Colon (tissue), 2 donors: ENCODE results near the gene UNC13B.
"Not testable (repeated sequence)": the region's sequence is repeated elsewhere in the genome, so short reads cannot be mapped to it uniquely, and the experiment has no call there.

Source experiments
- FAIRE-seq: peaks from 2 replicates; lab custom pipeline; 2012; peaks lifted over from hg19 to GRCh38; lab: Jason Lieb, UNC
- donor health status: control.
- donor health status: control.

UNC13B gene

DNA sequence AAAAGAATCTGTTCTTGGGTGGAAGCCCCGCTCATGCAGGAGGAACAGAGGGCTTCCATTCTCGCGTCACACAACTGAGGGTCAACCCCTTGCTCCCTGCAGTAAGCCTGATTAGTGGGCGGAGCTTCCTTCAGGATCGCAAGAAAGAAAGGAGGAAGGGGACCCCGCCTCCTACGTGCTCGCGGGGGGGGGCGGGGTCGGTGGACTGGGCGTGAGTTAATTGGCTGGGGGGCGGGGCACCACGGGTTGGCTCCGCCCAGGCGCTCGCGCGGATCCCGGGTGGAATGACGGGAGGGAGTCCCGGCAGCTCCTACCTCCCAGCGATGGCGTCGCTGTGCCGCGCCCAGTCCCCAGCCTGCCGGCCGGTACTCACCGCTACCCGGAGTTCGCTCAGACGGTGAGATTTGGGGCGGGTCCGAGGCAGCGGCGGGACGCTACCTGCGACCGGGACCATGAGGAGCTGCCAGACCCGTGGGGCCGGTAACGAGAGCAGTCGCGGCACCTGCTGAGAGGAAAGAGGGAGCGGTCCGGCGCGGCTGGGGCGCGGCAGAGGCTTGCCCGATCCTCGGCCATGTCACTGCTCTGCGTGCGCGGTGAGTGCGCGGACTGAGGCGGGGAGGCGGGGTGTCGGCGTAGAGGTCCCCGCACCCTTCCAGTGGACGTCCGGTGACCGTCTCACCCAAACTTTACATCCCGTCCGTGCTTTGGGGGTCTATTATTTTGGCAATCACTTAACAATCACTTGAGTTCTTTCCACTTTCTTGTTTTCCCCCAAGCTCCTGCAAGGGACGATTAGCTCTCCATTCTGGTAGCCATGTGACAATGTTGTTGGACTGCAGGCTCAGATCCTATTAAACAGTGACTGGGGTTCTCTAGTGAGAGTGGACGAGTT, at the start of gene UNC13B:
TSS of gene UNC13B (plus strand) at position 297 of the 892 bp plus-strand sequence. CDS start at position 572, 275 bp downstream.
- FAIRE-seq = no peak

DNA sequence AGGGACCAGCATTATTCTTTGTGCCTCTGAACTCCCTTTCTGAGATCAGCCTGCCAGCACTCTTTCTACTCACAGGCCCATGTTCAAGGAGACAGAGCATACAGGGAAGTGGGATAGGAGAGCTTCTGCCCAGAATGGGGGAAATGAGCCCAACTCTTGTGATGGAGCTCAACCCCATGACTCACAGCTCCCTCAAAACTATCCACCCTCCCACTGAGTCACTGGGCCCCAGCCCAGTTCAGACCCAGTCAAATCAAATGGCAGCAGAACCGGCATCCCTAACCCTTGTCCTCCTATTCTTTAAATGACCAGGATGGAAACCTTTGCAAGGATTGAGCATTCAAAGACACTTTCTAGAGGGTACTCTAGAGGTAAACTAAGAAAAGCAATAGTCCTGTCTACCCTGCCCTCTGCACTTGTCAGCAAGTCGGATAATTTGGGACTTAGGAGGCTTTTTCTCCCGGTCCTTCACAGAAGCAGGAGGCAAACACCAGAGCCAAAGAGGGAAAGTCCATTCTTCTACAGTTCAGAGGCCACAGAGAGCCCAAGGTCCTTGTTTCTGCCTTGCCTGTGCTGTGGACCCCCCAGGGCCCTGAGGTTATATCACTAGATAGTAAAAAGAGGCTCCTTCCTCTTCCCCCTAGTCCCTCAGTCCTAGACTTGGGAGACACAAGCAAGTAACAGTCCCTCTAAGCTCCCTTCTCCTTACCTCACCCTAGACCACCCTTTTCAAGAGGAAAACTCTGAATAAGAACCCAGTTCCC, 49.4 kb upstream of the UNC13B start:
- no peak for FAIRE-seq

DNA sequence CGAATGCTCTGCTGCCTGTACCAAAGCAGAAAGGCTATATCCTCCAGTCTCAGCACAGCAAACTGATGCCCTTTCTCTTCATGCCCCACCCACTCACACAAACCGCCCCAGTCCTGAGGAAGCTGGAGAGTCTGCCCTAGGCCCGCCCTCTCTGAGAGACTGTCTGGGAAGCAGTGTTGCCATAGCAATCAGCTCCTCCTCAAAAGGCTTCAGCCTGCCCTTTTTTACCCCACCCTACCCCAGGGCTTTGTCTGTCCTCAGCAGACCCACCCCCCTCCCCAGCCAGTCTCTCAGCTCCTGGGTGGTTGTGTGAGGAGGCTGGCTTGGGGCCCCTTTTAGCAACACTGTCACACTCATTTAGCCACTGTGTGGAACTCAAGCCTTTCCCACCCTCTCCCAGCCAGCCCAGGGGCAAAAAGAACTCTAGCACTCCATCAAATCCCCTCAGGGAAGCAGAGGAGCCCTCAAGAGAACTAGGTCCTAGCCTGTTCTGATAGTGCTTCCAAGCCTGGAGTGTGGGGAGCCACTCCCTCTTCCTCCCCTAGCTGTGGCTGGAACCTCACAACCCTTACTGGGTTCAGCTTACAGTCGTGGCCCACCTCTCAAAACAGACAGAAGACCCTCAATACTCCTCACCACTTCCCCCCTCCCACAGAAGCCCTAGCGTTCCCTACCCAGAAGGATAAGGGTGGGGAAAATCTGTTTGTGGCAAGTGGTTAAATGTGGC, 47.5 kb upstream of the UNC13B start:
- no peak for FAIRE-seq

DNA sequence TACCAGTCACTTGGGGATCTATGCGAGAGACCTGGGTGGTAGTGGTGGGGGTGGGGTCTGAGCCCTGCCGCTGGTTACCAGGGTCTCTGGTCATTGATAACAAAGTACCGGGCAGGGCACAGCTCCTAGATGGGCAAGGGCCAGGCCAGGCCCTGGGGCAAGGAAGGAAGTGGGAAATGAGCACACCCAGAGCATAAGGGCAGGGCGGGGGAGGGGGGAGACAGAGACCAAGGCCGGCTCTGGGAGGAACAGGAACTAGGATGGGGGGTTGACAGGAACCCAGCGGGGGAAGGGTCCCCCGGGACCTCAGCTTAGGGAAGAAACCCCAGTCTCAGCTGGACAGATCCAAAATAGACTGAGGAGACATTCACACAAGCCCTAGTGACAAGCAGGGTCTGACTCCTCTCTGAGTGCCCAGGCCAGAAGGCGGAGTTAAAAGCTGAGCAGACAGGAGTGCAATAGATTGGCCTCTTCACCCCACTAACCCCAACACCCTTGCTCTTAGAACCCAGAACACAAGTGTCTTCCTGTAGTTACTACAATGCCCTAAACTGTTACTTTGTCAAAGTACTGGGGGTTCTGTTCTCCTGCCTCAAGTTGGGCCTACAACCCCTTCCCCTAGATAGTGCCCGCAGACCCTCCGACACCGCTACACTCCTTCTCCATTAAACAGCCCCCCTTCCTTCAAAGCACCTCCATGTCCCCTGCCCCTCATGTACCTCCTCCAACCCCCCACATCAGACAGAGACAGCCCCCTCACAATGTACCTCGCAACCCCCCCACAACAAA, 46.8 kb upstream of the UNC13B start:
- FAIRE-seq = no peak

DNA sequence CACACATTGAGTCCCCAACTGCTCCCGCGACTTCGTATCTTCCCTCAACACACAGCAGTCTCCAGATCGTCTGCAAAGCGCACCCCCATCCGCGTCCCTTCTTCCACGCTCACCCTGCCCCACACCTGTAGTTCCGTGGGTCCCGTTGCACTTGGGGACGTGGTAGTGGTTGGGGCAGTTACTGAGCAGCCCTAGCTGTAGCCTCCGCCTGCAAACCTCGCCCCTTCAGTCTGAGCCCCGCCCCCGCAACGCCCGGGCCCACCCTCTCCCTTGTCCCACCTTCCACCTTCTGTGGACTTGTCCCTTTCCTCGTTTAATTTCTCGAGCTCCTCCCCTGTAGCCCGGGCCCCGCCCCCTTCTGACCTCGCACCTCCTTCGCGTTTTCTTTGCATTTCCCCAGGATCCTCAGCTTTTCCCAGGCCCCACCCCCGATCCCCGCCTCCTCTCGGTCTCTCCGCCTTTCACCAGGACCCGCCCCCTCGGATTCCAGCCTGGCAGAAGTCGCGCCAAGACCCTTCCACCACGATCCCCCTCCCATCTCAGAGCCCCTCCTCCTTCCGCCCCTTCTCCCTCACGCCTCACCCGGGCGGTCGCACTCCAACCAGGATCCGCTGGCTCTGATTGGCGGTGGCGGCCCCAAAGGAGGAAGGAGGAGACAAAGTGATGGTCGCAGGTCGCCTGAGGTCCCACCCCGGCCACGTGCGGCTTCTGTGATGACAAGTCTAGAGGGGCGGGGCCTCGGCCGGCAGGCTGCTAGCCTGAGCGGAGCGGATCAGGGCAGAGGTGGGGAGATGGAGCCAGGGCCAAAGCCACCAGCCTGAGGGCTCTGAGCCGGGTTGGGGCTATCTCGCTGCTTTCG, 45.9 kb upstream of the UNC13B start, which contains the start of gene ATOSB:
TSS of gene ATOSB (minus strand) at position 183 of the 859 bp plus-strand sequence. CDS start 7,588 bp downstream, outside the sequence.
- no peak for FAIRE-seq

DNA sequence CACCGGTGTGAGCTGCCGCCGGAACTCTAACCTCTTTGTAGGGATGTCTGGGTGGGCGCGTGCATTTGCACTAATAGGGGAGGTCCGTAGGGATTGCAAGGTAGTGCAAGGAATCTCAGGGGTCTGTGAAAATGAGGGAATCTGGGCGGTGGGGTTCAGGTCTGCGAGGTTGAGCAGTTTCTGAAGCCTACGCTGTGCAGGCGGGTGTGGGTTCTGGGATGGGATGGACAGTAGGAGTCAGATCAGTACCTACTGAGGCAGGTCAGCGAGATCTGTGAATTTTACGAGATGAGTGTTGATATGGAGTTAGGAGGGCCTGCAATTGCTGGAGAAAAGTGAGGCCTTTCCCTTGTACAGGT, 45.3 kb upstream of the UNC13B start:
- FAIRE-seq = no peak

DNA sequence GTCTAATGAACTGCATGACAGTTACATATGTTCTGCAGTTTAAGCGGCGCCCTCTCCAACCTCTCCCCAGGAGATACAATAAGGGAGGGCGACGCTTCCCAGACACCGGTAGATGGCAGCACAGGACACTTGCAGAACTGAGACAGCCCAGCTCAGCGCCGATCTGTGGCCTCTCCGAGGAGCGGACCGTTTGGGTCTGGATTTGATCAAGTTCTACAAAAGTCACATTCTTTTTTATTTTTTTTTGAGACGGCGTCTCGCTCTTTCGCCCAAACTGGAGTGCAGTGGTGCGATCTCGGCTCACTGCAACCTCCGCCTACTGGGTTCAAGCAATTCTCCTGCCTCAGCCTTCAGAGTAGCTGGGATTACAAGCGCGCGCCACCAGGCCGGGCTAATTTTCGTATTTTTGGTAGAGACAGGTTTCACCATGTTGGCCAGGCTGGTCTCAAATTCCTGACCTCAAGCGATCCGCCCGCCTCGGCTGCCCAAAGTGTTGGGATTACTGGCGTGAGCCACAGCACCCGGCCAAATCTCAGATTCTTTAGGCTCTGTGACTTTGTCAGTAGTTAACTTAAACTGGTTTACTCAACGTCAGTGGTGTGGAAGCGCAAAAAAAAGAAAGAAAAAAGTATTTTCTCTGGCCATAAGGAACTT, 44.8 kb upstream of the UNC13B start:
- FAIRE-seq = no peak

DNA sequence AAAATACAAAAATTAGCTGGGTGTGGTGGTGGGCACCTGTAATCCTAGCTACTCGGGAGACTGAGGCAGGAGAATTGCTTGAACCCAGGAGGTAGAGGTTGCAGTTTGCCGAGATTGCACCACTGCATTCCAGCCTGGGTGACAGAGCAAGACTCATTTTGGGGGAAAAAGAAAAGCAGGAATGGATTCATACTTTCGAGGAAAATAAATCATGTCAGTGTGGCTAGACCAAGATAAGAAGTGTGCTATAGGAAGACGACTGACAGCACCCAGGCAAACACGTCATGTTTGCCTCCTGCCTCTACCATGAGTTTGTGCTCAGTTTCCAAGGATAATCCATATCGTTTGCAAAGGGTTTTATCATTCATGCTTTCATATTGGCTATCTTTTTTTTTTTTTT, 26.9 kb upstream of the UNC13B start:
- no peak for FAIRE-seq

DNA sequence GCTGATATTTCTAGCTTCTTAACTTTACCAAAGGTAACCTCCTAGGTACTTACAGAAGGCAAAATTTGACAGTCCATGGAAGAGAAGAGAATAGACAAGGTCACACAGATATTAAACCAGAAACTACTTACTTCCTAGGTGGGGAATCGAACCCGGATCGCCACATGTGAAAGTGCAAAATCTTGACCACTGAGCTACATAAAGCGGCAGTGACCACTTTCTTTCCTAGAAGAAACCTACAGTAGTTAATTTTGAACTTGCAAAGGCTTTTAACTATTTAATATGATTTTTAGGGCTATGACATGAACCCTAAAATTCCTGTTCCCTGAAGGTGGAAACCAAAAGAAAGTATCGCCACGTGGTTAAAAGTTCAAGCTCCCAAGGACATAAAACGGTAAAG, 25.8 kb upstream of the UNC13B start:
- no peak for FAIRE-seq

DNA sequence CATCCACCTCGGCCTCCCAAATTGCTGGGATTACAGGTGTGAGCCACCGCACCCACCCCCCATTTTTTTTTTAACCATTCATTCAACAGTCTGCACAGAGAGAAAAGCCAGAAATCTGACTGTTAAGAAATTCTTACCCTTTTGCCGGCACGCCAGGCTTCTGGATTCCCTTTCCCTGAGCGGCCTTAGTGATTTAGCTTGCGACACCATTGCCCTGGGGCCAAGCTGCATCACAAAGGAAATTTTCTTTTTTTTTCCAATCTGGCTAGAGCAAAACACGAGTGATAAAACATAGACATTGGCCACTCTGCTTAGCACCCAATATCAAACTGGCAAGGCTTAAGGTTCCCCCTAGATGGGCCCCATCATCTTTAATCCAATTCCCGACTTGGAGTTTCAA, 24.9 kb upstream of the UNC13B start:
- no peak for FAIRE-seq

DNA sequence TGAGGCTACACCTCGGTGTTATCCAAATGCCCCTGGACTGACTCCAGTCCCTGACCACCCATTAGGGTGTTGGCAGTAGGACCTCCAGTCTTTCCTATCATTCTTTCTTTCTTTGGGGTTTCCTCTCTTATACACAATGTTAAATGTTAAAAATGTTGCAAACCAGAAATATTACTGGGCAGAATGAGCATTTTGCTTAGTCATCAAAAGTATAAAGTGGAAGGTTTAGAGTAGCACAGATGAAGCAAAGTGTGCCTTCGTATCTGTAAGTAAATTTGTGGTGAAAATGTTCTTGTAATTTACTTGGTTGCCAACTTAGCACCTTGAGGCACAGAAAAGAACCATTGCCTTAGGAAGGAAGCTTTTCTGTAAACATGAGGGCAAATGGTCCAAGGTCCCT, 21.7 kb upstream of the UNC13B start:
- no peak for FAIRE-seq

DNA sequence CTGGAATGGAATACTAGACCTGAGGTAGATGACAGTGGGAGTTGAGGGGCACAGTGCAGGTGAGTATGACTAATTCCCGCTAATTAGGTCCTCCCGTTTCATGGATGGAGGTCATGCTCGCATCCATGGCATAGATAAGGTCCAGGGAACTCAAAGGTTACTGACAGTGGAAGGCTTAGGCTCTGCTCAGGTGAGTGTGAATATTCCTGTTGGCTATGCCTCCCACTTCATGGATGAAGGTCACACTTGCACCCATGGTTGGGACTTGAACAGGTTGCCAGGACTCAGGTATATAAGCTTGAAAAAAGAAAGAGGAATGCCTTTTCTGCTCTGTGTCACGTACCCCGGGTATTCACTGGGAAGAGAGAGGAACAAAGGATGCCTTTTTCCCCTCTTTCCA, 19.8 kb upstream of the UNC13B start:
- no peak for FAIRE-seq

DNA sequence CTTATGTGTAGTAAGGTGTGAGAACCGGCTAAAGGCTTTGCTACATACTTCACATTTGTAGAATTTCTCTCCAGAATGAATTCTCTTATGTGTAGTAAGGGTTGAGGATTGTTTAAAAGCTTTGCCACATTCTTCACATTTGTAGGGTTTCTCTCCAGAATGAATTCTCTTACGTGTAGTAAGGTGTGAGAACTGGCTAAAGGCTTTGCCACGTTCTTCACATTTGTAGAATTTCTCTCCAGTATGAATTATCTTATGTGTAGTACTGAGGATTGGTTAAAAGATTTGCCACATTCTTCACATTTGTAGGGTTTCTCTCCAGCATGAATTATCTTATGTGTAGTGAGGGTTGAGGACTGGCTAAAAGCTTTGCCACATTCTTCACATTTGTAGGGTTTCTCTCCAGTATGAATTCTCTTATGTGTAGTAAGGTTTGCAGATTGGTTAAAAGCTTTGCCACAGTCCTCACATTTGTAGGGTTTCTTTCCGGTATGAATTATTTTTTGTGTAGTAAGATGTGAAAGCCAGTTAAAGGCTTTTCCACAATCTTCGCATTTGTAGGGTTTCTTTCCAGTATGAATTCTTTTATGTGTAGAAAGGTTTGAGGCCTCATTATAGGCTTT, 13.8 kb upstream of the UNC13B start:
- FAIRE-seq = not testable (repeated sequence)

DNA sequence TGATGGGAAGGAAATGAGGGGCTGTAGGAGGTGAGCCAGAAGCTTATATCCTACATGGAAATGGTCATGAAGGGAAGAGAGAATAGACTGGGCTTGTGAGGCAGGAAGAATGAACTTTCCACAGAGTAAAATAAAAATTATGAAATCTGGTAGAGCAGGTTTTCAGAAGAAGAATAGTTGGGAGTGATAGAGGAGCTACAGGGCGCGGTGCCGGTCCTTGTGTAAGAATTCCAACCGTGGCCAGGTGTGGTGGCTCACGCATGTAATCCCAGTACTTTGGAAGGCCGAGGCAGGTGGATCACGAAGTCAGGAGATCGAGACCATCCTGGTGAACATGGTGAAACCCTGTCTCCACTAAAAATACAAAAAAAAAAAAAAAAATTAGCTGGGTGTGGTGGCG, 8.9 kb upstream of the UNC13B start:
- FAIRE-seq = no peak

DNA sequence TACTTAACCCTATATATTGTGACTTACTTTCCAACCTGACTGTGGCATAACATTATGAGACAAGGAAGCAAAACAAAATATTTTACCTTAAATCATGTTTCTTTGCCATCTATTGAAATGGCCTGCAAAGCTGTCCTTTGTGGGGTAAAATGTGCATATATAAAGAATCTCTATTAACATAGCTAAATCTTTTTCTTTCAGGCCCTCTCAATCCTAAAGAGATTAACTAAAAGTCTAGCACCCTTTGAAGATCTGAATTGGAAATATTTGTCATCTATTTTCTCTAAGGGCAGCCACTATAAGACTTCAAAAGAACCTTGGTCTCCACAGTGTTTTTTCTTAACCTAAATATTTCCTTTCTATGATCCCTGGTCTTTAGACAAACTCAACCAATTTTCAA, 5.0 kb upstream of the UNC13B start:
- no peak for FAIRE-seq

DNA sequence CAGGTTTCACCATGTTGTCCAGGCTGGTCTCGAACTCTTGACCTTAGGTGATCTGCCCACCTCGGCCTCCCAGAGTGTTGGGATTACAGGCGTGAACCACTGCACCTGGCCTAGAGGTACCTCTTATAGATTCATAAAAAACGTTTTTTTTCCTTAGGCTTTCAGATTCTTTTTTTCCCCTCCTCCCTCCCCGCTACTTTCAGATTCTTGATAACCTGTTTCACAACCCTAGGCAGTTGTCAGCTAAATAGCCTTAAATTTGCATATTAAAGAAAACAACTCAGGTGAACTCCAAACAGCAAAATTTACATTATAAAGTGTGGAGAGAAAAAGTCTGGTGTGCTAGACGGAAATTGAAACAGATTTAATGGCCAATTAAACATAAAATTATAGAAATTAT, 4.0 kb upstream of the UNC13B start:
- FAIRE-seq = not testable (repeated sequence)

DNA sequence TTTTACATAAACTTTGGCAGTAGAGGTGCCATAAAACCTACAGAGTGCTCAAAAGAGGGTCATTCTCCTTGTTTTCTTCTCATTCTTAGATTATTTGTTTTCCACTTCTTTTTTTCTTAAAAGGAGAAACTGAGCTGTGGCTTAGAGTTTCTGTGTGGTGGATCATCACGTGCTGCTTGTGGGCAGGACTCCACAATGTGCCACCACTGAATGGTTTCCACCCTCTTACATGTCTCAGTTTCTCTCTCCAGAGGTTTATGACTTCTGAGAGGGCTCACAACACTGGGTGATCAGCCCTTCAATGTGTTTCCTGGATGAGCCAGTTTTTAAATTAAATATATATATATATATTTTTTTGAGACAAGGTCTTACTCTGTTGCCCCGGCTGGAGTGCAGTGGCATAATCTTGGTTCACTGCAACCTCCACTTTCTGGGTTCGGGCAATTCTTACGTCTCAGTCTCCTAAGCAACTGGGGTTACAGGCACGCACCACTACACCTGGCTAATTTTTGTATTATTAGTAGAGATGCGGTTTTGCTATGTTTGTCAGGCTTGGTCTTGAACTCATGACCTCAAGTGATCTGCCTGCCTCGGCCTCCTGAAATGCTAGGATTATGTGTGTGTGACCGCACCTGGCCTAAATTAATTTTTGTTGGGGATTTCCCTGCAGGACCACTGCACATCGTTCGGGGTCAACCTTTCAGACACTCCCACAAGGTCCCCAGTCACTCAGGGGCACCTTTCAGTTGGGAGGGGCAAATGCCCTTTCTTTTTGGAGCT, 3.1 kb upstream of the UNC13B start:
- no peak for FAIRE-seq

DNA sequence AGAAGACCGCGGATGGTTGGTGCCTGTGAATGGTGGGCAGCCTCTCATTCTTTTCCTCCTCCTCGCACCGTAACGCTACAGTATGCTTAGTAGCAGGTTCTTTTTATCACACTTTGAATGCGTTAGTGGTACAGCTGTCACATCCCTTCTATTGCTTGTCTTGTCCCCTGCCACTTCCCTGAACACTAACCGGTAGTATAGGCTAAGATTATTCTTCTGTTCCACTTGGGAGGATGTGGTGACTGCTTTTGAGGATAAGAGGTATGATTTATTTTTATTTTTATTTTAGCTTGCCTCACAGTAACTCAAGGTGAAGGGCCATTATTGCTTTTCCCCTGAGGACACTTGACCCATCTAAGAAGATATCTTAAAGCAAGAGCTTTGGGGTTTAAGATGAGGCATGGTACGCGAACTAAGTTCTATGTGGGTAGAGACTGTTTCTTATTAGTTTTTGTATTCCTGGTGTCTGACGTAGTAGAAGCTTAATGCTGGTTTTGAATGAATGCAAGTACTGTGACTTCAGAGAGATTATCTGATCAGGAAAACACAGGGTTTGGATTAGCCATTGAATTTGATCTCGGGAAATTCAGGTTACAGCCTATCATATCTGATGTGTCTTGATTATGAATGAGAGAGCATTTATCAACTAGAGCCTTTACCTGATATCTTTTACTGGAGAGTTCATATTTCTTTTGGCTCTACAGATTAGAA, 951 bp downstream of the UNC13B start:
- FAIRE-seq = no peak
